SK-N-SH (cell line): ENCODE results near the gene MPDU1. TPM values are rescaled to one million over a fixed set of nuclear protein-coding genes. Genes with fewer than 3 reads are reported as not detected.

Experiments
- CTCF ChIA-PET: fragments of 300-600, 350-600 bp; formaldehyde crosslinking; extraction: SDS; loops from one replicate; lab custom pipeline; 2021; lab: Yijun Ruan, JAX
- POLR2A ChIA-PET: fragments of 350-600 bp; sonication (Branson Sonifier 250); formaldehyde crosslinking; extraction: SDS; loops from one replicate; lab custom pipeline; 2020; ENCODE audit warnings: antibody characterized with exemption, inconsistent platforms; lab: Yijun Ruan, JAX
- DNase-seq: peaks from one replicate; pipeline ENCODE4 v3.0.0; 2012
- H2AFZ ChIP-seq: fragments of 200-600 bp; sonication (generic); 2 replicates; pipeline ENCODE4 v1.8.1; 2016; ENCODE audit warnings: antibody characterized with exemption, mild to moderate bottlenecking, low read depth
- H3F3A ChIP-seq: fragments of 200-600 bp; sonication (generic); replicated peaks from 2 replicates; pipeline ENCODE3; 2016; ENCODE audit warnings: antibody characterized with exemption, mild to moderate bottlenecking; ENCODE audit not compliant: insufficient read depth
- H3K27ac ChIP-seq, 2 experiments: fragments of 200-500 bp in 1 of 2; fragments of 200-600 bp in 1 of 2; sonication (Bioruptor generic) in 1 of 2; sonication (generic), shearing (Covaris generic) in 1 of 2; 2 replicates each; pipeline versions ENCODE4 v1.5.1 to v1.6.1; 2014 to 2016; ENCODE audit warnings: low read depth in 2 of 2, inconsistent platforms in 1 of 2, low read length in 1 of 2, mild to moderate bottlenecking in 1 of 2, mixed read lengths in 1 of 2
- H3K27me3 ChIP-seq: fragments of 200-600 bp; sonication (generic), shearing (Covaris generic); 2 replicates; pipeline ENCODE4 v1.6.1; 2016; ENCODE audit warnings: mixed run types; ENCODE audit not compliant: insufficient read depth
- H3K36me3 ChIP-seq, 2 experiments: fragments of 200-500 bp in 1 of 2; fragments of 200-600 bp in 1 of 2; sonication (Bioruptor generic) in 1 of 2; sonication (generic) in 1 of 2; replicated peaks in 1 of 2; 2 replicates each; pipeline versions ENCODE3 to v1.5.1; 2014 to 2016; ENCODE audit warnings: low read length in 1 of 2, mild to moderate bottlenecking in 1 of 2; ENCODE audit not compliant: insufficient read depth in 2 of 2, control insufficient read depth in 1 of 2
- H3K4me1 ChIP-seq, 2 experiments: fragments of 200-500 bp in 1 of 2; fragments of 200-600 bp in 1 of 2; sonication (Bioruptor generic) in 1 of 2; sonication (generic), shearing (Covaris generic) in 1 of 2; 2 replicates each; pipeline versions ENCODE4 v1.5.1 to v1.6.1; 2014 to 2016; ENCODE audit warnings: low read depth in 1 of 2, low read length in 1 of 2, mixed run types in 1 of 2; ENCODE audit not compliant: insufficient read depth in 2 of 2, control insufficient read depth in 1 of 2
- H3K4me2 ChIP-seq: fragments of 200-600 bp; sonication (generic), shearing (Covaris generic); 2 replicates; pipeline ENCODE4 v1.6.1; 2017; ENCODE audit warnings: mixed run types
- H3K4me3 ChIP-seq, 2 experiments: fragments of 200-500 bp in 1 of 2; fragments of 200-600 bp in 1 of 2; sonication (Bioruptor generic) in 1 of 2; sonication (generic), shearing (Covaris generic) in 1 of 2; 2 replicates each; pipeline versions ENCODE4 v1.5.1 to v1.8.1; 2014 to 2016; ENCODE audit warnings: low read depth in 2 of 2, inconsistent platforms in 1 of 2, low read length in 1 of 2, mild to moderate bottlenecking in 1 of 2, mixed read lengths in 1 of 2, moderate library complexity in 1 of 2
- H3K79me2 ChIP-seq: fragments of 200-600 bp; sonication (generic); 2 replicates; pipeline ENCODE4 v1.8.1; 2017; ENCODE audit warnings: mild to moderate bottlenecking; ENCODE audit not compliant: insufficient read depth
- H3K9ac ChIP-seq: fragments of 200-600 bp; sonication (generic); 2 replicates; pipeline ENCODE4 v1.6.1; 2017; ENCODE audit warnings: mixed run types
- H3K9me2 ChIP-seq: fragments of 200-600 bp; sonication (generic); 2 replicates; pipeline ENCODE4 v1.6.1; 2017; ENCODE audit warnings: mixed run types
- H3K9me3 ChIP-seq: fragments of 200-600 bp; sonication (generic); 2 replicates; pipeline ENCODE4 v1.6.1; 2017; ENCODE audit warnings: mixed run types, mild to moderate bottlenecking, moderate library complexity
- H4K20me1 ChIP-seq: fragments of 200-600 bp; sonication (generic); 2 replicates; pipeline ENCODE4 v1.6.1; 2017; ENCODE audit warnings: mild to moderate bottlenecking, mixed run types; ENCODE audit not compliant: insufficient read depth
- ELF1 ChIP-seq: IDR thresholded peaks from 2 replicates; pipeline ENCODE4 v1.4.0; 2012
- FOSL2 ChIP-seq: IDR thresholded peaks from 2 replicates; pipeline ENCODE4 v1.4.0; 2012; ENCODE audit warnings: low read depth, mild to moderate bottlenecking, moderate library complexity, borderline replicate concordance
- FOXM1 ChIP-seq: IDR thresholded peaks from 2 replicates; pipeline ENCODE4 v1.4.0; 2012; ENCODE audit warnings: low read depth, mild to moderate bottlenecking
- GATA2 ChIP-seq: sonication (generic); formaldehyde crosslinking; IDR thresholded peaks from 2 replicates; pipeline ENCODE4 v1.5.0; 2020; ENCODE audit warnings: mild to moderate bottlenecking, missing genetic modification reagents
- JUND ChIP-seq: IDR thresholded peaks from 2 replicates; pipeline ENCODE4 v1.4.0; 2012
- NFIC ChIP-seq: IDR thresholded peaks from 2 replicates; pipeline ENCODE4 v1.4.0; 2012; ENCODE audit warnings: borderline replicate concordance
- PBX3 ChIP-seq: IDR thresholded peaks from 2 replicates; pipeline ENCODE4; 2012
- TAF1 ChIP-seq: IDR thresholded peaks from 2 replicates; pipeline ENCODE4 v1.6.1; 2012; ENCODE audit warnings: low read depth, mild to moderate bottlenecking, low read length, moderate library complexity, borderline replicate concordance
- TCF12 ChIP-seq: IDR thresholded peaks from 2 replicates; pipeline ENCODE4 v1.4.0; 2012
- YY1 ChIP-seq: IDR thresholded peaks from 2 replicates; pipeline ENCODE4 v1.4.0; 2012; ENCODE audit warnings: low read depth, mild to moderate bottlenecking
- WGBS: methylation state at CpG from one replicate; pipeline ENCODE4 v1.1.6; 2017; ENCODE audit warnings: low lambda C conversion rate; 5-methylcytosine and 5-hydroxymethylcytosine counted together
- polyA plus RNA-seq, 3 experiments: library from polyadenylated mRNA; depleted of rRNA; stranded (reverse); fragments of >200 nt; gene quantifications; 2 replicates each; pipeline ENCODE4 v1.2.3, GENCODE V29; 2012
- TF ChIP-seq, protein P1 (sequence below): fragments of 150-350 bp; IDR thresholded peaks from 2 replicates; pipeline ENCODE4 v1.6.1; 2017; ENCODE audit warnings: antibody characterized with exemption, low read length, low read depth, borderline replicate concordance
- TF ChIP-seq, protein P2 (sequence below): fragments of 200-600 bp; sonication (generic); IDR thresholded peaks from 2 replicates; pipeline ENCODE4 v1.6.1; 2017; ENCODE audit warnings: antibody characterized with exemption, mild to moderate bottlenecking, moderate library complexity
- TF ChIP-seq, protein P3 (sequence below): IDR thresholded peaks from 2 replicates; pipeline ENCODE4 v1.4.0; 2012; ENCODE audit warnings: low read depth, borderline replicate concordance
- TF ChIP-seq, protein P4 (sequence below): IDR thresholded peaks from 2 replicates; pipeline ENCODE4 v1.4.0; 2012; ENCODE audit warnings: low read depth, borderline replicate concordance

Gene MPDU1
- polyA plus RNA-seq, 1 of the 3 experiments (the other 2 are of a cell fraction), result 126 TPM

DNA sequence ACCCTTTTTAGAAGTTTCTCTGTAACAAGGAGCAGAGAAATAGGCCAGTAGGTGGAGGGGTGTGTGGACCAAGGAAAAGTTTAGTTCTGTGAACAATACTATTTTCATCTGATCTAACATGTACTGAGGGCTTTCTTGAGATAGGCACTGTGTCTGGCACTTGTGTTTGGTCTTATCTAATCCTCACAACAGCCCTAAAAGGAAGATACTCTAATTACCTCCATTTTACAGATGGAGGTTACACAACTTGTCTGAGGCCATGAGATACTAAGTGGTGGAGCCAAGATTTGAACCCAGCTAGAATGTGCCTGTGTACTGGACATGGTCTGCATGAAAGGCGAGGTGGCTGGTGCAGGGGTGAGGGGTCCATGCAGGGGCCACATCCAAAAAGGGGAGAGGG lies 30.3 kb upstream of the MPDU1 start:
- CTCF ChIA-PET, result interaction anchor here (1.2 to 10.7 kb wide), 2 partner anchors 42 to 257 kb away, joined by 3 to 236 read pairs; no protein-coding TSS in a partner anchor
- peaks cover 6 to 22% of the 10 kb centered on the region in 2 experiments; a peak in 3 of 4 replicates for H3K4me1 ChIP-seq
- no peaks in the 10 kb centered on the region for H3K79me2 ChIP-seq

DNA sequence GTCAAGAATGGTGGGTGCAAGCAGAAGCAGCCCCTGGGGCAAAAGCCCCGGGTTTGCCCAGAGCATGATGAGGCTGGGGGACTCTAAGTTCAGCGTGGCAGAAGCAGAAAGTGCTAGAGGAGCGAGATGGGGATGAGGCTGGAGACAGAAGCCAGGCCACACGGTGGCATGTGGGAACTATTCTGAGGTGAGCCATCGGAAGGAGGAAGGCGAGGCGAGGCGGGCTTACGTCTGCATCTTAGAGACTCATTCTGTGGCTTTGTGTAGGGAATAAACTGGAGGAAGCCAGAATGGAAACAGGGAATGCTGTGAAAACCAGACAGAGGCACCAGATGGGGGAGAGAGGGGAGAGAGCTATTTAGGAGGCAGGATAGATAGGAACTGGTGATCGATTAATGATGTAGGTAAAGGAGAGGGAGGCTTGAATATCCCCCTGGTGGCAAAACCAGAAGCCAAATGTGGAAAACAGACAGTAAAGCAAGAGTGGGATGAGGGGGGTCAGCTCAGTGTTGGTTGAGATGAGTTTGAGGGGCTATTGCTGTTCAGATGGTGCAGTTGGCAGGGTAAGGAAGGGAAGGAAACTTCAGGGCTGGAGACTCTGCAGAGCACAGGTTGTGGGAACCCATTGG lies 28.2 kb upstream of the MPDU1 start:
- H3K27ac ChIP-seq, result no peak overlapping the region
- H3K4me1 ChIP-seq, result peaks cover 9 to 33% of the 10 kb centered on the region in 2 experiments; a peak in 3 of 4 replicates
- no peak for TF ChIP-seq FOSL2
- TF ChIP-seq ELF1, result no peak
- TF ChIP-seq TCF12, result no peak
- TF ChIP-seq, protein P1, sequence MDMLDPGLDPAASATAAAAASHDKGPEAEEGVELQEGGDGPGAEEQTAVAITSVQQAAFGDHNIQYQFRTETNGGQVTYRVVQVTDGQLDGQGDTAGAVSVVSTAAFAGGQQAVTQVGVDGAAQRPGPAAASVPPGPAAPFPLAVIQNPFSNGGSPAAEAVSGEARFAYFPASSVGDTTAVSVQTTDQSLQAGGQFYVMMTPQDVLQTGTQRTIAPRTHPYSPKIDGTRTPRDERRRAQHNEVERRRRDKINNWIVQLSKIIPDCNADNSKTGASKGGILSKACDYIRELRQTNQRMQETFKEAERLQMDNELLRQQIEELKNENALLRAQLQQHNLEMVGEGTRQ, result no peak
- TF ChIP-seq, protein P2, sequence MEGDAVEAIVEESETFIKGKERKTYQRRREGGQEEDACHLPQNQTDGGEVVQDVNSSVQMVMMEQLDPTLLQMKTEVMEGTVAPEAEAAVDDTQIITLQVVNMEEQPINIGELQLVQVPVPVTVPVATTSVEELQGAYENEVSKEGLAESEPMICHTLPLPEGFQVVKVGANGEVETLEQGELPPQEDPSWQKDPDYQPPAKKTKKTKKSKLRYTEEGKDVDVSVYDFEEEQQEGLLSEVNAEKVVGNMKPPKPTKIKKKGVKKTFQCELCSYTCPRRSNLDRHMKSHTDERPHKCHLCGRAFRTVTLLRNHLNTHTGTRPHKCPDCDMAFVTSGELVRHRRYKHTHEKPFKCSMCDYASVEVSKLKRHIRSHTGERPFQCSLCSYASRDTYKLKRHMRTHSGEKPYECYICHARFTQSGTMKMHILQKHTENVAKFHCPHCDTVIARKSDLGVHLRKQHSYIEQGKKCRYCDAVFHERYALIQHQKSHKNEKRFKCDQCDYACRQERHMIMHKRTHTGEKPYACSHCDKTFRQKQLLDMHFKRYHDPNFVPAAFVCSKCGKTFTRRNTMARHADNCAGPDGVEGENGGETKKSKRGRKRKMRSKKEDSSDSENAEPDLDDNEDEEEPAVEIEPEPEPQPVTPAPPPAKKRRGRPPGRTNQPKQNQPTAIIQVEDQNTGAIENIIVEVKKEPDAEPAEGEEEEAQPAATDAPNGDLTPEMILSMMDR, result peak; percentile 32; the same call in 1 of the 2 replicates
- TF ChIP-seq NFIC, result no peak
- TF ChIP-seq, protein P3, sequence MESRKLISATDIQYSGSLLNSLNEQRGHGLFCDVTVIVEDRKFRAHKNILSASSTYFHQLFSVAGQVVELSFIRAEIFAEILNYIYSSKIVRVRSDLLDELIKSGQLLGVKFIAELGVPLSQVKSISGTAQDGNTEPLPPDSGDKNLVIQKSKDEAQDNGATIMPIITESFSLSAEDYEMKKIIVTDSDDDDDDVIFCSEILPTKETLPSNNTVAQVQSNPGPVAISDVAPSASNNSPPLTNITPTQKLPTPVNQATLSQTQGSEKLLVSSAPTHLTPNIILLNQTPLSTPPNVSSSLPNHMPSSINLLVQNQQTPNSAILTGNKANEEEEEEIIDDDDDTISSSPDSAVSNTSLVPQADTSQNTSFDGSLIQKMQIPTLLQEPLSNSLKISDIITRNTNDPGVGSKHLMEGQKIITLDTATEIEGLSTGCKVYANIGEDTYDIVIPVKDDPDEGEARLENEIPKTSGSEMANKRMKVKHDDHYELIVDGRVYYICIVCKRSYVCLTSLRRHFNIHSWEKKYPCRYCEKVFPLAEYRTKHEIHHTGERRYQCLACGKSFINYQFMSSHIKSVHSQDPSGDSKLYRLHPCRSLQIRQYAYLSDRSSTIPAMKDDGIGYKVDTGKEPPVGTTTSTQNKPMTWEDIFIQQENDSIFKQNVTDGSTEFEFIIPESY, result no peak
- TF ChIP-seq, protein P4, sequence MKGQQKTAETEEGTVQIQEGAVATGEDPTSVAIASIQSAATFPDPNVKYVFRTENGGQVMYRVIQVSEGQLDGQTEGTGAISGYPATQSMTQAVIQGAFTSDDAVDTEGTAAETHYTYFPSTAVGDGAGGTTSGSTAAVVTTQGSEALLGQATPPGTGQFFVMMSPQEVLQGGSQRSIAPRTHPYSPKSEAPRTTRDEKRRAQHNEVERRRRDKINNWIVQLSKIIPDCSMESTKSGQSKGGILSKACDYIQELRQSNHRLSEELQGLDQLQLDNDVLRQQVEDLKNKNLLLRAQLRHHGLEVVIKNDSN, result no peak
- 75% methylated on average over 10 of the region's 10 CpGs for WGBS
- no peak overlapping the region for H3K9ac ChIP-seq
- H3K36me3 ChIP-seq, result peaks cover 0 to 4% of the 10 kb centered on the region in 2 experiments
- POLR2A ChIA-PET, result no interaction called here
- CTCF ChIA-PET, result interaction anchor here (1.0 to 10.7 kb wide), 2 partner anchors 44 to 118 kb away, joined by 3 to 236 read pairs; no protein-coding TSS in a partner anchor
- no peaks in the 10 kb centered on the region for H3K9me3 ChIP-seq
- no peaks in the 10 kb centered on the region for H3F3A ChIP-seq
- no peak overlapping the region for H2AFZ ChIP-seq
- H3K4me2 ChIP-seq, result no peak overlapping the region
- no peaks in the 10 kb centered on the region for H3K9me2 ChIP-seq
- no peaks in the 10 kb centered on the region for H4K20me1 ChIP-seq
- DNase-seq, result no peak
- no peaks in the 10 kb centered on the region for H3K27me3 ChIP-seq
- H3K4me3 ChIP-seq, result no peak overlapping the region
- no peaks in the 10 kb centered on the region for H3K79me2 ChIP-seq

More for the DNA sequence above, 30.3 kb upstream of the MPDU1 start:
- Histone ChIP-seq H3K9me3 (no peaks in the 10 kb centered on the region), H4K20me1 (no peaks in the 10 kb centered on the region), H3K4me2 (no peak overlapping the region), H3K9me2 (no peaks in the 10 kb centered on the region), H2AFZ (no peak overlapping the region), H3K27ac (no peak overlapping the region), H3K27me3 (no peaks in the 10 kb centered on the region), H3K4me3 (no peak overlapping the region), H3K36me3 (peaks cover 0 to 4% of the 10 kb centered on the region in 2 experiments), H3F3A (no peaks in the 10 kb centered on the region), H3K9ac (no peak overlapping the region)
- 100% methylated on average over 1 of the region's 1 CpG for WGBS
- no peak for TF ChIP-seq PBX3
- TF ChIP-seq TAF1, result no peak
- no peak for TF ChIP-seq TCF12
- no peak for TF ChIP-seq FOXM1
- no peak for TF ChIP-seq YY1
- TF ChIP-seq JUND, result no peak
- TF ChIP-seq, protein P3, result no peak
- TF ChIP-seq GATA2 (CRISPR knock-in tag), result no peak
- POLR2A ChIA-PET, result no interaction called here
- no peak for DNase-seq
